Fibroblast of lung (primary cell): ENCODE results near the gene SNX13. TPM values are rescaled to one million over a fixed set of nuclear protein-coding genes. Genes with fewer than 3 reads are reported as not detected.

Experiments used
- DNase-seq, 2 donors: peaks; one replicate each; pipeline versions ENCODE4 v3.0.0 to v3.0.0-alpha.2; 2010; ENCODE audit warnings: low read depth in 2 of 2
- H2AFZ ChIP-seq: 2 replicates; pipeline ENCODE4 v1.5.1; 2012; ENCODE audit warnings: low read length, control low read depth, inconsistent platforms
- H3K27ac ChIP-seq: 2 replicates; pipeline ENCODE4 v1.5.1; 2011; ENCODE audit warnings: low read length, control low read depth; ENCODE audit not compliant: insufficient read depth
- H3K27me3 ChIP-seq: 2 replicates; pipeline ENCODE4 v1.5.1; 2011; ENCODE audit warnings: mild to moderate bottlenecking, low read length; ENCODE audit not compliant: control insufficient read depth, insufficient read depth
- H3K36me3 ChIP-seq: 2 replicates; pipeline ENCODE4 v1.5.1; 2011; ENCODE audit warnings: low read length; ENCODE audit not compliant: control insufficient read depth, insufficient read depth
- H3K4me1 ChIP-seq: 2 replicates; pipeline ENCODE4 v1.5.1; 2011; ENCODE audit warnings: low read length; ENCODE audit not compliant: control insufficient read depth, insufficient read depth; ENCODE audit errors: extremely low read depth
- H3K4me2 ChIP-seq: 2 replicates; pipeline ENCODE4 v1.5.1; 2011; ENCODE audit warnings: low read length, control low read depth; ENCODE audit not compliant: insufficient read depth; ENCODE audit errors: extremely low read depth
- H3K4me3 ChIP-seq, 4 experiments: fragments of 200-600 bp in 1 of 4; sonication (generic) in 1 of 4; replicated peaks in 1 of 4; 2 replicates each; pipeline ENCODE4 v1.5.1; 2011 to 2016; ENCODE audit warnings: low read length in 4 of 4, low read depth in 3 of 4, mild to moderate bottlenecking in 3 of 4, control low read depth in 2 of 4, inconsistent platforms in 1 of 4, mixed read lengths in 1 of 4; ENCODE audit not compliant: insufficient read depth in 1 of 4; ENCODE audit errors: control extremely low read depth in 1 of 4
- H3K79me2 ChIP-seq: 2 replicates; pipeline ENCODE4 v1.5.1; 2012; ENCODE audit warnings: mild to moderate bottlenecking, low read length, inconsistent platforms; ENCODE audit not compliant: control insufficient read depth, insufficient read depth
- H3K9ac ChIP-seq: 2 replicates; pipeline ENCODE4 v1.5.1; 2011; ENCODE audit warnings: mild to moderate bottlenecking, low read length, control low read depth; ENCODE audit not compliant: insufficient read depth
- H3K9me3 ChIP-seq: 2 replicates; pipeline ENCODE4 v1.5.1; 2012; ENCODE audit warnings: low read depth, low read length; ENCODE audit not compliant: control insufficient read depth, insufficient read depth
- H4K20me1 ChIP-seq: 2 replicates; pipeline ENCODE4 v1.5.1; 2011; ENCODE audit warnings: low read length; ENCODE audit not compliant: control insufficient read depth, insufficient read depth; ENCODE audit errors: extremely low read depth
- CTCF ChIP-seq, 2 donors: IDR thresholded peaks in 1 of 2; conservative IDR thresholded peaks in 1 of 2; 1 replicate in 1 of 2; 2 replicates in 1 of 2; pipeline ENCODE4 v1.5.1; 2011 to 2012; ENCODE audit warnings: low read length in 2 of 2, control low read depth in 1 of 2, inconsistent platforms in 1 of 2, low read depth in 1 of 2, mild to moderate bottlenecking in 1 of 2
- EZH2 ChIP-seq: IDR thresholded peaks from 2 replicates; pipeline ENCODE4 v1.5.1; 2012; ENCODE audit warnings: low read length, control low read depth, mild to moderate bottlenecking; ENCODE audit errors: missing control alignments
- polyA plus RNA-seq, 2 donors: library from polyadenylated mRNA; depleted of rRNA in 1 of 2; stranded (reverse) in 1 of 2; unstranded in 1 of 2; fragments of >200 nt; gene quantifications; 2 replicates each; pipeline ENCODE4 v1.2.1, GENCODE V29; 2011 to 2012; ENCODE audit warnings: missing spikeins in 1 of 2
- total RNA-seq: library from RNA; depleted of rRNA; stranded (reverse); fragments of >200 nt; gene quantifications from 2 replicates; pipeline ENCODE4 v1.2.1, GENCODE V29; 2014

The SNX13 gene
- total and polyA plus RNA-seq, 2 donors (not counting 1 experiment from before 2014, with no cell fraction given): 36.0 to 42.9 TPM

- DNase-seq: no peak
- H3K4me1 ChIP-seq: no peaks in the 10 kb centered on the region
- H3K4me3 ChIP-seq: no peak overlapping the region
- TF ChIP-seq CTCF (conservative IDR thresholded peaks at IDR 0.05 in 1 of 2, IDR thresholded peaks at IDR 0.05 in 1 of 2; ENCODE audit: low read depth in 1 of 2, low read length in 2 of 2): no peak
- no peak for TF ChIP-seq EZH2
- H4K20me1 ChIP-seq: no peaks in the 10 kb centered on the region
- no peaks in the 10 kb centered on the region for H3K27me3 ChIP-seq
- H3K27ac ChIP-seq: no peak overlapping the region
- no peak overlapping the region for H2AFZ ChIP-seq
- H3K4me2 ChIP-seq: no peak overlapping the region
- peaks cover 2% of the 10 kb centered on the region for H3K36me3 ChIP-seq
- H3K9ac ChIP-seq: no peak overlapping the region
- H3K9me3 ChIP-seq: no peaks in the 10 kb centered on the region
- H3K79me2 ChIP-seq: no peaks in the 10 kb centered on the region
Measured at GRCh38 chr7:17863095-17863808, 77.0 kb downstream of the SNX13 start.

GRCh38 chr7:17856251-17856650 is 84.0 kb downstream of the SNX13 start:
- TF ChIP-seq CTCF (conservative IDR thresholded peaks at IDR 0.05 in 1 of 2, IDR thresholded peaks at IDR 0.05 in 1 of 2; ENCODE audit: low read depth in 1 of 2, low read length in 2 of 2) (no peak), EZH2 (no peak)
- Histone ChIP-seq H2AFZ (no peak overlapping the region), H3K27ac (no peak overlapping the region), H3K4me3 (no peak overlapping the region), H3K27me3 (no peaks in the 10 kb centered on the region), H3K79me2 (no peaks in the 10 kb centered on the region), H3K4me1 (no peaks in the 10 kb centered on the region), H3K4me2 (no peak overlapping the region), H3K9me3 (no peaks in the 10 kb centered on the region), H3K36me3 (no peaks in the 10 kb centered on the region), H4K20me1 (no peaks in the 10 kb centered on the region), H3K9ac (no peak overlapping the region)
- DNase-seq: no peak

- no peaks in the 10 kb centered on the region for H3K36me3 ChIP-seq
- no peak for TF ChIP-seq EZH2
- no peak for TF ChIP-seq CTCF (conservative IDR thresholded peaks at IDR 0.05 in 1 of 2, IDR thresholded peaks at IDR 0.05 in 1 of 2; ENCODE audit: low read depth in 1 of 2, low read length in 2 of 2)
- no peak overlapping the region for H3K4me2 ChIP-seq
- H3K4me1 ChIP-seq: no peaks in the 10 kb centered on the region
- no peak overlapping the region for H2AFZ ChIP-seq
- H3K9ac ChIP-seq: no peak overlapping the region
- H3K27ac ChIP-seq: no peak overlapping the region
- no peaks in the 10 kb centered on the region for H3K9me3 ChIP-seq
- H3K4me3 ChIP-seq: no peak overlapping the region
- no peaks in the 10 kb centered on the region for H3K27me3 ChIP-seq
- H4K20me1 ChIP-seq: no peaks in the 10 kb centered on the region
- no peak for DNase-seq
- no peaks in the 10 kb centered on the region for H3K79me2 ChIP-seq
Measured at GRCh38 chr7:17855202-17855601, 85.1 kb downstream of the SNX13 start.
